GM12891 (cell line): ENCODE data around the gene SFTA2.

Experiments used
- PAX5 ChIP-seq: IDR thresholded peaks from 2 replicates; pipeline ENCODE4 v1.6.1; 2011; ENCODE audit warnings: low read length, moderate library complexity, mild to moderate bottlenecking; ENCODE audit not compliant: insufficient read depth, severe bottlenecking
- POLR2A ChIP-seq: IDR thresholded peaks from 2 replicates; pipeline ENCODE4 v1.6.1; 2011; ENCODE audit warnings: low read depth, low read length, control low read depth

DNA sequence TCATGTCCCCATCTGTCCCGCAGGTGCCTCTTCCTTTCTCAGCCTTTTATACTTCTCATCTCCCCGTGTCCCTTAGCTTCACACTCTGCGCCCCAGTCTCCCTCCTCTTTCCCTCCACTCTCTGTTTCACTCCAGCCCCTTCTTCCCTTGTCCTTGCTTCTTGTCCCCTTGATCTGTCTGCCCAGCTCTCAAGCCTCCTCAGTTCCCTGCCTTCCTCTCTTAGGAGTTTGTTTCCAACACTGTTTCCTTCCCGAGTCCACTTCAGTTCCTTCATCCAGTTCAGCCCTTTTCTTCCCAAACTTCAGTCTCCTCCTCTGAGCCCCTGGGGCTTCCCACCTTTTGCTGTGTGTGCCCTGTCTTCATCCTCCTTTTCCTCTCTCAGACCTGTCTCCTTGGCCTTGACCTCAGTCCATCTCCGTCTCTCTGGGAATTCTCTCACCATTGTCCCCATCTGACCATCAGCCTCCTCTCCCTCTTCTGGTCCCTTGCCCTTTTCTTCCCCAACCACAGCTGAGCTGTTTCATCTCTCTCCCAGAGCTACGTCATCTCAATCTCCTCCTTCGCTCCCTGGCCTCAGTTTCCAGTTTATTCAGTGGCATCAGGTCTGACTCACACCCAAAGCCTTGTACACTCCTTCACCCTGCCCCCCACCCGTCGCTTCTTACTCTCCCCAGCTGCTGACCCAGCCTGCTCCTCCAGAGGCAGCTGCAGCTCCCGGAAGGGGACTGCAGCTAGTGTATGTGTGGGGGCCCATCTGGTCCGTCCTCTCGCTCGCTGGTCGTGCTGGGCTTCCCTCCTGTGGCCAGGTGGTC is 50.4 kb downstream of the SFTA2 start:
- TF ChIP-seq POLR2A, result no peak
- no peak for TF ChIP-seq PAX5
